GM12873 (cell line): Measurements from ENCODE around the gene ARMH3.

Experiments used
- CTCF ChIP-seq: IDR thresholded peaks from 2 replicates; pipeline ENCODE4 v1.5.1; 2012; ENCODE audit warnings: low read depth, mild to moderate bottlenecking, moderate library complexity, low read length, control low read depth; ENCODE audit not compliant: insufficient read depth; ENCODE audit errors: missing control alignments

The ARMH3 gene

GRCh38 chr10:102055647-102056419, at the start of gene ARMH3:
TSS of gene ARMH3 (minus strand) at chr10:102056173. CDS start at chr10:102040114, 16,059 bp downstream.
- no peak for TF ChIP-seq CTCF

- TF ChIP-seq CTCF = no peak
Observed at GRCh38 chr10:102102421-102102820, 46.4 kb upstream of the ARMH3 start.

- TF ChIP-seq CTCF = no peak
Observed at GRCh38 chr10:102101152-102101551, 45.2 kb upstream of the ARMH3 start.

- TF ChIP-seq CTCF = no peak
Observed at GRCh38 chr10:102096449-102096848, 40.5 kb upstream of the ARMH3 start.

GRCh38 chr10:102090772-102091171, 34.8 kb upstream of the ARMH3 start:
- TF ChIP-seq CTCF = no peak

- no peak for TF ChIP-seq CTCF
Observed at GRCh38 chr10:102086196-102086595, 30.2 kb upstream of the ARMH3 start.

- no peak for TF ChIP-seq CTCF
Observed at GRCh38 chr10:102085336-102085735, 29.4 kb upstream of the ARMH3 start.

- no peak for TF ChIP-seq CTCF
Observed at GRCh38 chr10:102083541-102083940, 27.6 kb upstream of the ARMH3 start.
